Left ventricle myocardium inferior (tissue), 1 donor: ENCODE results near the gene VPS72. TPM values are rescaled to one million over a fixed set of nuclear protein-coding genes. Genes with fewer than 3 reads are reported as not detected.

Experiments used
- DNase-seq: peaks from one replicate; pipeline ENCODE4 v3.0.0-alpha.2; 2020
- H3K27ac ChIP-seq: fragments of 200-600 bp; replicated peaks from 2 replicates; pipeline ENCODE4 v1.8.0; 2021
- H3K27me3 ChIP-seq: fragments of 200-600 bp; 2 replicates; pipeline ENCODE4 v1.8.0; 2021; ENCODE audit warnings: low read depth
- H3K36me3 ChIP-seq: fragments of 200-600 bp; 2 replicates; pipeline ENCODE4 v1.8.0; 2021
- H3K4me1 ChIP-seq: fragments of 200-600 bp; 2 replicates; pipeline ENCODE4 v1.8.0; 2021
- H3K4me3 ChIP-seq: fragments of 200-600 bp; 2 replicates; pipeline ENCODE4 v1.8.0; 2021; ENCODE audit warnings: mild to moderate bottlenecking, moderate library complexity
- H3K9me3 ChIP-seq: fragments of 200-600 bp; replicated peaks from 2 replicates; pipeline ENCODE4 v1.8.0; 2021
- CTCF ChIP-seq: fragments of 200-600 bp; IDR thresholded peaks from 2 replicates; pipeline ENCODE4 v1.8.0; 2021; ENCODE audit warnings: antibody characterized with exemption, mild to moderate bottlenecking, borderline replicate concordance
- intact Hi-C: fragments of 100-400 bp; cut with micrococcal nuclease; formaldehyde crosslinking; loops from one replicate; pipeline ENCODE4 v1.11.0; 2022
- long read RNA-seq: library from polyadenylated mRNA; unstranded; transcript quantifications from one replicate; pipeline ENCODE4 v2.0.0, GENCODE V29; 2021
- total RNA-seq: library from RNA; stranded (reverse); fragmentation: NEBNext Ultra II Directional; extraction: Animal tissue kit (Norgen Biotek cat#: 25700); gene quantifications from one replicate; pipeline ENCODE4 v1.2.1, GENCODE V29; 2021
- donor health status: DM: no; HTN: yes; CAD: no; lungs with severe emphysema.

The VPS72 gene
- 40.5 TPM for total RNA-seq
- long read RNA-seq, transcript VPS72-202 (6 exons, 1,527 nt): major isoform, 17 of 23 reads
- long read RNA-seq, partial matches to known transcripts: 2 of 23 reads
- long read RNA-seq, other reads (novel, unspliced or antisense): 4 of 23 reads

GRCh38 chr1:151189637-151190445 lies at the start of gene VPS72:
TSS of gene VPS72 (minus strand) at chr1:151190197. CDS start at chr1:151190121, 76 bp downstream.
- intact Hi-C loops: no loop called here

GRCh38 chr1:151238467-151238739 lies 48.4 kb upstream of the VPS72 start:
- no peak overlapping the region for H3K27ac ChIP-seq
- no peaks in the 10 kb centered on the region for H3K27me3 ChIP-seq
- no peak for TF ChIP-seq CTCF
- intact Hi-C loops: no loop called here
- H3K4me1 ChIP-seq: no peaks in the 10 kb centered on the region
- DNase-seq: no peak
- peaks cover 100% of the 10 kb centered on the region for H3K36me3 ChIP-seq
- H3K9me3 ChIP-seq: no peaks in the 10 kb centered on the region
- no peak overlapping the region for H3K4me3 ChIP-seq

More at GRCh38 chr1:151189637-151190445, at the start of gene VPS72:
- DNase-seq: peak; percentile 83
- H3K4me3 ChIP-seq: peak within 1 kb of the TSS; percentile 87
- no peaks in the 10 kb centered on the region for H3K27me3 ChIP-seq
- peaks cover 12% of the 10 kb centered on the region for H3K36me3 ChIP-seq
- H3K4me1 ChIP-seq: peaks cover 32% of the 10 kb centered on the region
- H3K27ac ChIP-seq: peak within 1 kb of the TSS; percentile 86
- H3K9me3 ChIP-seq: no peaks in the 10 kb centered on the region
- TF ChIP-seq CTCF: peak; percentile 28

GRCh38 chr1:151237678-151238466 lies 47.9 kb upstream of the VPS72 start:
- peaks cover 100% of the 10 kb centered on the region for H3K36me3 ChIP-seq
- no peaks in the 10 kb centered on the region for H3K27me3 ChIP-seq
- TF ChIP-seq CTCF: no peak
- H3K4me1 ChIP-seq: no peaks in the 10 kb centered on the region
- DNase-seq: no peak
- no peaks in the 10 kb centered on the region for H3K9me3 ChIP-seq
- intact Hi-C loops: no loop called here
- H3K4me3 ChIP-seq: no peak overlapping the region
- H3K27ac ChIP-seq: no peak overlapping the region

- Histone ChIP-seq H3K9me3 (no peaks in the 10 kb centered on the region), H3K27ac (no peak overlapping the region), H3K27me3 (no peaks in the 10 kb centered on the region), H3K4me3 (no peak overlapping the region), H3K4me1 (no peaks in the 10 kb centered on the region), H3K36me3 (peaks cover 100% of the 10 kb centered on the region)
- no peak for TF ChIP-seq CTCF
- no peak for DNase-seq
- intact Hi-C loops: no loop called here
Measured at GRCh38 chr1:151235235-151235634, 45.2 kb upstream of the VPS72 start.

- H3K27me3 ChIP-seq: no peaks in the 10 kb centered on the region
- DNase-seq: no peak
- no peak overlapping the region for H3K4me3 ChIP-seq
- peak overlapping the region; percentile 7 for H3K27ac ChIP-seq
- peaks cover 34% of the 10 kb centered on the region for H3K36me3 ChIP-seq
- H3K9me3 ChIP-seq: no peaks in the 10 kb centered on the region
- intact Hi-C loops: no loop called here
- no peak for TF ChIP-seq CTCF
- H3K4me1 ChIP-seq: peaks cover 26% of the 10 kb centered on the region
Measured at GRCh38 chr1:151222130-151222529, 32.1 kb upstream of the VPS72 start.
